ENCODE results near the gene PCK2. TPM values are rescaled to one million over a fixed set of nuclear protein-coding genes. Genes with fewer than 3 reads are reported as not detected.

Gene PCK2
- total RNA-seq, 1 experiment from 2014 or later: 48.9 TPM

DNA sequence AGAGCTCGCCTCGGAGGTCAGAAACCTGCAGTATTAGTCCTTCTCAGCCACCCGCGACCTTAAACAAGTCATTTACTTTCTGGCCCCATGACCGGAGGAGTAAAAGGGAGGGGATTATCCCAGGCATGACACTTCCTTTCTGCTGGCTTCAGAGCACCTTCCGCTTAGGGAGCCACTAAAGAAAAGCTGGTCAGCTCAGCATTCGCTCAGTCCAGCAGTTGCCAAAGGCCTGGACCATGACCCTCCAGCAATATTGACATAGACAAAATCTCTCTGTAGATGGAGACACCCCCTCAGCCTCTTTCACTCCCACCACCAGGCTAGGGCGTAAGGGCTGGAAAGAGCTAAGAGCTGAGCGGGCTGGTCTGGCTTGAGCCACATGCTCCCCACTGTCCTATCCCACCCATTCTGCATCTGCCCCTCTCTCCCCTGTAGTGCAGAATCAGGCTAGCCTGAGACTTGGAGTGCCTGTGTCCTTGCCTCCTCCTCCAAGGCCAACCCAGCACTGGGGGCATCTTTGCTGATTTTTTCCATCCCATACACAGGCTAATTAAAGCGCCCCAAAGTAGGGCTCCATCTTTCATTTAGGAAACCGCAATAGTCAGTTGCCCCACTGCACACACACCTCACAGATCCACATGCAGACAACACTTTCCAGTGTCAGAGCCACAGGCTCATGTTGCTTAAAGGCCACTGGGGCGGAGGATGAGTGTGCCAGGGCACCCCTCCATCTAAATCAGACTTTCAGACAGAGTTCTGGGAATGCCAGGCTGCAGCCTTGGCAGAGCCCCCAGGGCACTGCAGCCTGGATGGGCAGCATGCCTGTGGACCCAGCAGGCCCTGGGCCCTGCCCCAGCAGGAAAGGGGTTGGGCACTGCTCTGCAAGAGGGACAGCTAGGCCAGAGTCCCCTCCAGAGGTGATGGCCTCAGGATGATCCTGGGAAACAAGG is 26.7 kb upstream of the PCK2 start:
- Histone ChIP-seq H3K79me1 (ENCODE audit: insufficient read depth, low read depth, low read length, poor library complexity, severe bottlenecking) (no peaks in the 10 kb centered on the region), H3K79me2 (ENCODE audit: insufficient read depth, low read length) (no peaks in the 10 kb centered on the region), H2BK20ac (ENCODE audit: low read depth, low read length, poor library complexity, severe bottlenecking) (no peak overlapping the region), H3T11ph (ENCODE audit: low read length) (no peak overlapping the region), H3K4me1 (ENCODE audit: insufficient read depth, low read length) (no peaks in the 10 kb centered on the region), H3K9ac (ENCODE audit: extremely low read depth, insufficient read length, low read length) (no peak overlapping the region), H3K14ac (ENCODE audit: insufficient read depth, low read length) (no peak overlapping the region), H2AFZ (ENCODE audit: low read length) (no peak overlapping the region), H3K27me3 (ENCODE audit: insufficient read depth, low read length) (no peaks in the 10 kb centered on the region), H4K5ac (ENCODE audit: insufficient read length, low read depth, low read length) (no peak overlapping the region), H2BK15ac (ENCODE audit: low read depth, low read length) (no peak overlapping the region), H2BK120ac (ENCODE audit: low read depth, low read length, poor library complexity, severe bottlenecking) (no peak overlapping the region), H4K91ac (ENCODE audit: insufficient read length, low read depth, low read length) (no peak overlapping the region), H3K4ac (ENCODE audit: low read depth, low read length) (no peak overlapping the region), H4K20me1 (ENCODE audit: control insufficient read depth, insufficient read depth, insufficient read length) (no peaks in the 10 kb centered on the region), H2BK12ac (ENCODE audit: insufficient read length, low read depth, low read length) (no peak overlapping the region), H3K18ac (ENCODE audit: insufficient read length, low read depth, low read length) (no peak overlapping the region), H3K56ac (ENCODE audit: insufficient read length, low read depth, low read length) (no peak overlapping the region), H3K4me2 (ENCODE audit: insufficient read depth, insufficient read length, low read length) (no peak overlapping the region), H2AK5ac (ENCODE audit: insufficient read length, low read length) (no peak overlapping the region), H2BK5ac (ENCODE audit: insufficient read length, low read length) (no peak overlapping the region), H3K23ac (ENCODE audit: insufficient read length, low read depth, low read length) (no peak overlapping the region), H3K27ac (ENCODE audit: insufficient read length, low read depth, low read length) (no peak overlapping the region), H4K8ac (replicated peaks; ENCODE audit: insufficient read length, low read depth, low read length) (no peak overlapping the region), H3K23me2 (ENCODE audit: insufficient read length, low read depth, low read length, poor library complexity, severe bottlenecking) (no peaks in the 10 kb centered on the region), H3K9me3 (ENCODE audit: control insufficient read depth, low read depth, low read length) (no peaks in the 10 kb centered on the region)
- no peak overlapping the region for H3K4me3 Mint-ChIP-seq
- TF ChIP-seq, protein P1, sequence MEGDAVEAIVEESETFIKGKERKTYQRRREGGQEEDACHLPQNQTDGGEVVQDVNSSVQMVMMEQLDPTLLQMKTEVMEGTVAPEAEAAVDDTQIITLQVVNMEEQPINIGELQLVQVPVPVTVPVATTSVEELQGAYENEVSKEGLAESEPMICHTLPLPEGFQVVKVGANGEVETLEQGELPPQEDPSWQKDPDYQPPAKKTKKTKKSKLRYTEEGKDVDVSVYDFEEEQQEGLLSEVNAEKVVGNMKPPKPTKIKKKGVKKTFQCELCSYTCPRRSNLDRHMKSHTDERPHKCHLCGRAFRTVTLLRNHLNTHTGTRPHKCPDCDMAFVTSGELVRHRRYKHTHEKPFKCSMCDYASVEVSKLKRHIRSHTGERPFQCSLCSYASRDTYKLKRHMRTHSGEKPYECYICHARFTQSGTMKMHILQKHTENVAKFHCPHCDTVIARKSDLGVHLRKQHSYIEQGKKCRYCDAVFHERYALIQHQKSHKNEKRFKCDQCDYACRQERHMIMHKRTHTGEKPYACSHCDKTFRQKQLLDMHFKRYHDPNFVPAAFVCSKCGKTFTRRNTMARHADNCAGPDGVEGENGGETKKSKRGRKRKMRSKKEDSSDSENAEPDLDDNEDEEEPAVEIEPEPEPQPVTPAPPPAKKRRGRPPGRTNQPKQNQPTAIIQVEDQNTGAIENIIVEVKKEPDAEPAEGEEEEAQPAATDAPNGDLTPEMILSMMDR (conservative IDR thresholded peaks at IDR 0.05): no peak
- 0 out of 4 replicates have a peak, but pooled peaks cover 0 to 3% of the 10 kb centered on the region in 2 experiments for H3K4me1 Mint-ChIP-seq
- no peak for DNase-seq
- H3K9me3 Mint-ChIP-seq: no peaks in the 10 kb centered on the region
- no CpG with 5 or more reads among the region's 12 CpGs for WGBS (ENCODE audit: extremely low coverage, insufficient read length, low lambda C conversion rate)
- H3K36me3 Mint-ChIP-seq (ENCODE audit: insufficient read depth in 1 of 3, low read depth in 3 of 3): no peaks in the 10 kb centered on the region; a peak in 1 of 7 replicates
- no peaks in the 10 kb centered on the region; the same call in none of the 2 replicates for H3K27me3 Mint-ChIP-seq (ENCODE audit: low read depth)
- no peak overlapping the region; a peak in 2 of 7 replicates for H3K27ac Mint-ChIP-seq

Measured in H9 (cell line).